GM21825 (cell line): Measurements from ENCODE around the gene OR8B2.
"Not testable (repeated sequence)": the region's sequence is repeated elsewhere in the genome, so short reads cannot be mapped to it uniquely, and the experiment has no call there.

ENCODE experiments used
- ATAC-seq: cut with Tn5 transposase; IDR thresholded peaks from one replicate; pipeline ENCODE4 v1.9.1; 2021; ENCODE audit warnings: mild to moderate bottlenecking, moderate library complexity; ENCODE audit not compliant: unreplicated experiment

Gene OR8B2, protein sequence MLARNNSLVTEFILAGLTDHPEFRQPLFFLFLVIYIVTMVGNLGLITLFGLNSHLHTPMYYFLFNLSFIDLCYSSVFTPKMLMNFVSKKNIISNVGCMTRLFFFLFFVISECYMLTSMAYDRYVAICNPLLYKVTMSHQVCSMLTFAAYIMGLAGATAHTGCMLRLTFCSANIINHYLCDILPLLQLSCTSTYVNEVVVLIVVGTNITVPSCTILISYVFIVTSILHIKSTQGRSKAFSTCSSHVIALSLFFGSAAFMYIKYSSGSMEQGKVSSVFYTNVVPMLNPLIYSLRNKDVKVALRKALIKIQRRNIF

GRCh38 chr11:124384399-124384798, at the start of gene OR8B2:
Gene OR8B2, minus strand, starts transcription at chr11:124384499. Its CDS starts 1,156 bp downstream, at chr11:124383343.
- no peak for ATAC-seq

DNA sequence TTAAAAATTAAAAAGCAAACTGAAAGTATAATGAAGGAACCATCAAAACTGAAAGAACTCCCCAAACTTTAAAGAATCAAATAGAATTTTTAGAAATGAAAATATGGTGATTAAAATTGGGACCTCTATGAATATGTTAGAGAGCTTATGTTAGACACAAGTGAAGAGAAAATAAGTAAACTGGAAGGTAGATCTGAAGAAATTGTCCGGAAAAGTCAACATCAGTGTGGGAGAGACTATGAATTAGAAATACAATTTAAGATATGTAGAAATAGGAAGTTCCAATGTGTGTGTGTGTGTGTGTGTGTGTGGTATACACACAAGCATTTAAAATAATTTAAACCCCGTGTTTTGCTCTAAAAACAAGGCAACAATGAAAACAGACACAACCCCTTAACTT, 45.3 kb upstream of the OR8B2 start:
- no peak for ATAC-seq

GRCh38 chr11:124424384-124424921, 40.2 kb upstream of the OR8B2 start, which contains the start of gene OR8B4:
Gene OR8B4, minus strand, starts transcription at chr11:124424871. Its CDS starts 0 bp downstream, at chr11:124424871.
- ATAC-seq: no peak

- ATAC-seq: no peak
These were observed 36.7 kb upstream of the OR8B2 start for GRCh38 chr11:124421043-124421442.

- no peak for ATAC-seq
These were observed 31.1 kb upstream of the OR8B2 start for GRCh38 chr11:124415356-124415923.

DNA sequence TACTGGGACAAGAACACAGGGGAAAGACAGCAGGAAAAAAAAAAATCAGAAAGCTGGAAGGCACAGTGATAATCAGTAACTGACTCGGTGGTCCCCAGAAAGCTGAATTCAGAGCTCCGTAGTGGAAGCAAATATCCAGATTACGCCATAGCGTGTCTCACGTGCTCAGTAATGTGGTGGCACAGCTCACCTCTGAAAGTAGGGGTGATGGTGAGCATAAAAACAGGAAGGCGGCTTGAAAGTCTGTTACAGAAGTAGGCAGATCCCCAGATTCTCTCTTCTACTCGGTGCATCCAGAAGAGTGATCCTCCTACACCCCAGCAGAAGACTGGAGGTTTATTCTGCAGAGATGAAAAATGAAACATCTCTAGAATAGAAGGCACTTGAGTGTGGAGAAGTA, 25.6 kb upstream of the OR8B2 start:
- ATAC-seq: no peak

GRCh38 chr11:124405581-124405980, 21.3 kb upstream of the OR8B2 start:
- ATAC-seq: no peak

GRCh38 chr11:124403186-124403585, 18.9 kb upstream of the OR8B2 start:
- ATAC-seq: not testable (repeated sequence)

DNA sequence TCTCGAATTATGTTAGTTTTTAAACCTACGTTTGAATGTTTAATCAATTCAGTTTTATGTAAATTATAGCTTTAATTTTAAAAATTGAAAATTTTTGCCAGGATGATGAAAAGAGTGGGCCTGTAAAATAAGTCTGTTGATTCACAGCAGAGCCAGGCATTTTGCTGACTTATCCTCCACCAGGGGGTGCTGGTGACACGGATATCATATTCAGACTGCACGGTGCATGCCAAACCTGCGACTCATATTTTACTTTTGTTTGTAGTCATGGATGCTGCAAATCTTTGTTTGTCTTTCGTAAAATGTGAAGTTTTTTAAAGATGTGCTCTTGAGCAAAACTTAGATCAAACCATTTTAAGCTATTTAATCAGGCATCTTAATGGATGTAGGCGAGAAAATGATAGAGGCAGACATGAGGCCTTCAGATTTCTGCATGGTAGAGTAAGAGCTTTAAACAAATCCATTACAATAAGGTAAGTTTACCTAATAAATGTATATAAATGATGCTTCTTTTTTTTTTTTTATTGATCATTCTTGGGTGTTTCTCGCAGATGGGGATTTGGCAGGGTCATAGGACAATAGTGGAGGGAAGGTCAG, 18.1 kb upstream of the OR8B2 start:
- ATAC-seq: peak; percentile 90

- no peak for ATAC-seq
These were observed 14.6 kb upstream of the OR8B2 start, which contains the start of gene OR8B3 for GRCh38 chr11:124398924-124399323. Gene OR8B3, minus strand, starts transcription at chr11:124399024. Its CDS starts 1,673 bp downstream, at chr11:124397351.

- not testable (repeated sequence) for ATAC-seq
These were observed 12.5 kb upstream of the OR8B2 start for GRCh38 chr11:124396847-124397246.

- no peak for ATAC-seq
These were observed 10.1 kb upstream of the OR8B2 start for GRCh38 chr11:124394408-124394807.

DNA sequence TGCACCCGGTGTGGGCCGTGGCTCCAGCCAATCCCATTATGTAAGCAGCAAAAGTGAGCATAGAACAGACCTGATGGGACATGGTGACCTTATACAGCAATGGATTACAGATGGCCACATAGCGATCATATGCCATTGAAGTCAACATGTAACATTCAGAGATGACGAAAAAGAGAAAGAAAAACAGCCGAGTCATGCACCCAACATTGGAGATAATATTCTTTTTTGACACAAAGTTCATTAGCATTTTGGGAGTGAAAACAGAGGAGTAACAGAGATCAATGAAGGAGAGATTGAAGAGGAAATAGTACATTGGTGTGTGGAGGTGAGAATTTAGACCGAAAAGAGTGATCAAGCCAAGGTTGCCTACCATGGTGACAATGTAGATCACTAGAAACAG, 1.4 kb downstream of the OR8B2 start:
- not testable (repeated sequence) for ATAC-seq

DNA sequence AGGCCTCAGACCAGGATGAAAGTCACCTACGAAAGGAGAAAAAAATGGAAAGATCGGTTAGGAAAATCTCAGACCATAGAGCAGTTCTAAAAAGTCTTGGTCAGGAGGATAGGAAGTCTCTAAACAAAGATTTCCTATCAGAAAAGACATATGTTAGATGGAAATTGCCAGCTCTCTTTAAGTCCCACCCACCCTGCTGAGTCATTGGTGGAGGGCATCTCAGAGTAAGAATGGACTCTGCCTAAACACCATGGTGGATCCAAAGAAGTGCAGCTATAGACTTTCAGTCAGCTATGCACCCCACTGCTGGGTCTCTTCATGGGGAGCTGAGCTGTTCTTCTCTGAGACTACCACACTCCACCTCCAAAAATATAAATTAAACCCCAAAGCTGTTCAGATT, 3.7 kb downstream of the OR8B2 start:
- no peak for ATAC-seq

- ATAC-seq: no peak
These were observed 8.0 kb downstream of the OR8B2 start for GRCh38 chr11:124376280-124376679.

DNA sequence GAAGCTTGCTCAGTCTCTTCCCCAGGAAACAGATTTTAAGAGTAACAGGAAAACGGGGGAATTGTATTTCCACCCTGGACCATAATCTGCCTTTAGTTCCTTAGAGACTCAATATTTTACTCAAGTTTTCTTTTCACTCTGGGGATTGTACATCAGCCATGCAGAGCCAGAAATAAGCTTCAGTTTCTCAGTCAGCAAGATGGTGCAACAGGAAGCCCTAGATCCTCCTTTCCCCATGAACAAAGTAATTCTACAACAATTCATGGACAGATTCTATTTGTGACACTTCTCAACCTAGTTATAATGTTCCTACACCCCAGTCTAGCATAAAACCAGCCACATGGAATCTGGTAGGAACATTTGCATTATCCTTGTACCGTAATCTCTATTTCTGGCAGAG, 24.7 kb downstream of the OR8B2 start:
- ATAC-seq: no peak

- ATAC-seq: no peak
These were observed 37.9 kb downstream of the OR8B2 start for GRCh38 chr11:124346311-124346955.

DNA sequence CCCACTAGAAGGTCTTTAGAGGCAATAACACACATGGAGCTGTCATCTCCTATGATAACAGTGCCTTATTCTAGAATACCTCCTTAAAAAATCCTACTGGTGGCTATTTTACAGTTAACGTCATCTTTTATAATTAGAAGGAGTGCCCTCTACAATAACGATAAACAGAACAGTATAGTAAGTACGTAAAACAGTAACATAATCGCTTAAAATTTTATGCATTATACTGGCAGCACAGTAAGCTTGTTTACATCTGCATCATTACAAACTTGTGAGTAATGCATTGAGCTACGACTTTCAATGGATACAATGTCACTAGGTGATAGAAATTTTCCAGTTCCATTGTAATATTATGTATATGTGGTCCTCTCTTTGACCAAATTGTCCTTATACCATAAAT, 40.0 kb downstream of the OR8B2 start:
- ATAC-seq: no peak

DNA sequence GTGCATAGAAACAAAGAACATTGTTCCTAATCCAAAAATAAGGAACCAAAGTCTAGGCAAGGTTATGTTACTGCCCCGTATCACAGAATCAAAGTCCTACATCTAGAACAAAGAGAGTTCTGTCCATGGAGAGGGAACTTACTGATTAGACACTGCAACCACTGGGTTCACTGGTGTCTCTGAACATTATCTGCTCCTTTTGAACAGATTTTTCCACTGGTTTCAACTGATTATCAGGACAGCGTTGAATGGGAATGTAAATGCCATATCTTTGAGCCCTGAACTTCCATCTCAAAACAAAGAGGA, 44.2 kb downstream of the OR8B2 start:
- ATAC-seq: no peak

DNA sequence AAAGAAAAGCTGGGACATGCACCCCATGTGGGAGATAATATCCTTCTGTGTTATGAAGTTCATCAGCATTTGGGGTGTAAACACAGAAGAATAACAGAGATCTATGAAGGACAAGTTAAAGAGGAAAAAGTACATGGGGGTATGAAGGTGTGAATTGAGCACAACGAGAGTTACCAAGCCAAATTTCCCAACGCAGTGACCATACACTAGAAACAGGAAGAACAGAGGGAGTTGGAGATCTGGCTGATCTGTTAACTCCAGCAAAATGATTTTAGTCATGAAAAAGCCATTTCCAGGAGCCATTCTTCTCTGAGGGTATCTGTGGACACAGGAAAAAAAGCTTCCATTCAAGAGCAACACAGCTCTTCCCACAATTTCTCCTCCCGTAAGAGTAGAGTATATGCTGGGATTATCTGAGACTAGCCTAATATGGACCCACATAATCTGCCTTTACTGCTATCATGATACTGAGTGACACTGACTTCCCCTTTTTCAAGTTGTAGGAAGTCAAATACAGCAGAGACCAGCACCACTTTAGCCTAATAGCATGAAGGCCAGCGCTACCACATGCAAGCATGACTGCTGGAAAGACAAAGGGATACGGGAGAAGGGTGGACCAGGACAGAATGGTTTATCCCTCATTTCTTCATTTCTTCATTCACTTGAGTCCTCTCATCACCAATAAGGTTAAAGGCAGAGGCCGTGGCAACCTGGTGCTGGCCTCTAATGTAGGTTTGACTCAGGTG, 44.7 kb downstream of the OR8B2 start:
- no peak for ATAC-seq
